Heart left ventricle (tissue), 13 donors: ENCODE measurements around the gene SUGCT.

ENCODE experiments used
- POLR2A ChIP-seq, 2 donors: fragments of 450-650 bp; IDR thresholded peaks; one replicate each; pipeline ENCODE4 v1.6.1; 2017; ENCODE audit warnings: antibody characterized with exemption in 2 of 2, mild to moderate bottlenecking in 2 of 2, moderate library complexity in 2 of 2
- TF ChIP-seq, protein P1 (sequence below), 12 donors: fragments of 200-600 bp; sonication (generic) in 4 of 12; IDR thresholded peaks; one replicate each; pipeline versions ENCODE4 v1.5.0 to v1.8.0; 2018 to 2022; ENCODE audit warnings: antibody characterized with exemption in 12 of 12, mild to moderate bottlenecking in 5 of 12
- donor health status: ischemic (EF 13 %, LVEDD 7.1; RV severe dilation, severe dysfunction).
- donor health status: DM: no; HTN: yes; CAD: no.
- donor health status: DM: no; HTN: no; CAD: no.
- donor health status: ischemic (EF 25% LVEDD 6.9; RV normal size, moderate dysfunction).
- donor health status: ischemic (EF 25% LVEDD 5.7; RV mildly dilated, moderate dysfunction).
- donor health status: ischemic (EF 35%, LVEDD 5.7; RV mildly dilated, moderate dysfunction).
- donor health status: nonischemic (EF 11% LVEDD 7.7; RV severe dilation, severe dysfunction).
- donor health status: DM: yes; HTN: yes; CAD: no.
- donor health status: PGD.
- donor health status: ischemic (EF 29% LVEDD 5.4; RV normal size, mild dysfunction).
- donor health status: nonischemic (EF 23%, LVEDD 6.1; RV moderate dilation, normal function).

GRCh38 chr7:40267583-40267982, 132.8 kb downstream of the SUGCT start:
- TF ChIP-seq, protein P1, sequence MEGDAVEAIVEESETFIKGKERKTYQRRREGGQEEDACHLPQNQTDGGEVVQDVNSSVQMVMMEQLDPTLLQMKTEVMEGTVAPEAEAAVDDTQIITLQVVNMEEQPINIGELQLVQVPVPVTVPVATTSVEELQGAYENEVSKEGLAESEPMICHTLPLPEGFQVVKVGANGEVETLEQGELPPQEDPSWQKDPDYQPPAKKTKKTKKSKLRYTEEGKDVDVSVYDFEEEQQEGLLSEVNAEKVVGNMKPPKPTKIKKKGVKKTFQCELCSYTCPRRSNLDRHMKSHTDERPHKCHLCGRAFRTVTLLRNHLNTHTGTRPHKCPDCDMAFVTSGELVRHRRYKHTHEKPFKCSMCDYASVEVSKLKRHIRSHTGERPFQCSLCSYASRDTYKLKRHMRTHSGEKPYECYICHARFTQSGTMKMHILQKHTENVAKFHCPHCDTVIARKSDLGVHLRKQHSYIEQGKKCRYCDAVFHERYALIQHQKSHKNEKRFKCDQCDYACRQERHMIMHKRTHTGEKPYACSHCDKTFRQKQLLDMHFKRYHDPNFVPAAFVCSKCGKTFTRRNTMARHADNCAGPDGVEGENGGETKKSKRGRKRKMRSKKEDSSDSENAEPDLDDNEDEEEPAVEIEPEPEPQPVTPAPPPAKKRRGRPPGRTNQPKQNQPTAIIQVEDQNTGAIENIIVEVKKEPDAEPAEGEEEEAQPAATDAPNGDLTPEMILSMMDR (IDR thresholded peaks at IDR 0.05): no peak
- TF ChIP-seq POLR2A (IDR thresholded peaks at IDR 0.05): no peak
